A204.1 (cell line): ENCODE data around the gene FOS.
"Not testable (repeated sequence)": the region's sequence is repeated elsewhere in the genome, so short reads cannot be mapped to it uniquely, and the experiment has no call there.

Source experiments
- FAIRE-seq: peaks from 2 replicates; lab custom pipeline; 2012; peaks lifted over from hg19 to GRCh38; lab: Jason Lieb, UNC

FOS gene

GRCh38 chr14:75278422-75279152 lies at the start of gene FOS:
Gene FOS, plus strand, starts transcription at chr14:75278828. Its CDS starts 155 bp downstream, at chr14:75278983.
- no peak for FAIRE-seq

DNA sequence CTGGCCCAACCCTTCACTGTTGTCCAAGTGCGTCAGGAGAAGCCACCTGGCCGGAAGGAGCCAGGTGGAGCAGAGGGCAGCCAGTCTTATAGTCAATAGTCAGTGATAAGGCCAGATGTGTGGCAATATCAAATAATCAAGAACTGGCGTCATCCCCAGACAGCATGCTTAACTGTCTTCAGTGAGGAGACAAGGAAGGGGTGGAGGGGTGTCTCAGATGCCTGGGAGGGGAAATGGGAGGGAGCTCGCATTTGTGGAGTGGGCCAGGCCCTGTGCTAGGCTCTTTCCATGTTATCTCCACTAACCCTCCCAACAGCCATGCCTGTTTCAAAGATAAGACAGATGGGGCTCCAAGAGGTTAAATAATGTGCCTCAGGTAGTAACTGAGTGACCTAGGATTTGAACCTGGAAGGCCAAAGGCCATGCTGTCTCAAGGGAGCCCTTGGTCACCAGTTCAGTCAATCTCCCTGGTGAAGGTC lies 48.9 kb upstream of the FOS start:
- FAIRE-seq = no peak

DNA sequence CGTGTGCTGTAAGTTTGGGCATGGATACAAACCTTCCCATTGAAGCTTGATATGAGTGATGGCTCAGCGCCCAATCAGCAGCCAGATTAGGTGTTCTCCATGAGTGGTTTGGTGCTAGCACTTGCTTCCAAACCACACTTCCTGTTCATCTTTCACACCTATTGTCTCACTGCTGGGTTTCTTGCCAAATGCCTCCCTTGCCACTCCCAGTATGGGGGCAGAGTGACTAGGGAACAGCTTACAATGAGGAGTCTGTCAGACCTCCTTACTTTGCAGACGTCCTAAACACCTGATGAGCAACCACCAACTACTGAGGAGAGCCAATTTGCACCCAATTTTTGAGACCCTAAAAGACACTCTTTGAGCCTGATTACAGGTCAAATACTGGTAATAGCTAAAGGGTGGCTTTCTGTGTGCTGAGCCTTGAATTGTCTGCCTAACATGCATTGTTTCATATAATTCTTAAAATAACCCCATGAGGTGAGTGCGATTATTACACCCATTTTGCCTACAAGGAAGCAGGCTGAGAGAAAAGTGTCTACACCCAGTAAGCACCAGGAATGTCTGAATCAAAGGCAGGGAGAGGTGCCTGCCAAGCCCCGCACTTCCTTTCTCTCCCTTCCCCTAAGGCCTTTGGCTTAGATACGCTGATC lies 48.4 kb upstream of the FOS start:
- FAIRE-seq = no peak

DNA sequence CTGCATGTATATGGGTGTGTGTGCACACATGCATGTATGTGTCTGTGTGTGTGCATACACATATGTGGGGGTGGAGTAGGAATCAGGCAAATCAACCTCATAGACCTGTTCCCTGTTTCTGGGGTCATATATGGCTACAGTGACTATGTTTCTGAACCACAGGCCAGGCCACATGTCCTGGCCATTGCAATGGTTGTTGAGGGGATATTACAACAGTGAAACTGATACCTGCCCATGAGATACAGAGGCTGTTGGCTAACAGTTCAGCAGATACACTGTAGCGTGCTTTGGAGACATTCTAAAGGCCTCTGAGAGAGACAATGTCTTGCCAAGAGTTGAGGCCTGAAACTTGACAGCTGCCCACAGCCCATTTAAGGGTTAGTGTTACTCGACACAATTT lies 47.3 kb upstream of the FOS start:
- FAIRE-seq = no peak

- no peak for FAIRE-seq
Observed at GRCh38 chr14:75232191-75232590, 46.4 kb upstream of the FOS start.

- no peak for FAIRE-seq
Observed at GRCh38 chr14:75232597-75232996, 46.0 kb upstream of the FOS start.

DNA sequence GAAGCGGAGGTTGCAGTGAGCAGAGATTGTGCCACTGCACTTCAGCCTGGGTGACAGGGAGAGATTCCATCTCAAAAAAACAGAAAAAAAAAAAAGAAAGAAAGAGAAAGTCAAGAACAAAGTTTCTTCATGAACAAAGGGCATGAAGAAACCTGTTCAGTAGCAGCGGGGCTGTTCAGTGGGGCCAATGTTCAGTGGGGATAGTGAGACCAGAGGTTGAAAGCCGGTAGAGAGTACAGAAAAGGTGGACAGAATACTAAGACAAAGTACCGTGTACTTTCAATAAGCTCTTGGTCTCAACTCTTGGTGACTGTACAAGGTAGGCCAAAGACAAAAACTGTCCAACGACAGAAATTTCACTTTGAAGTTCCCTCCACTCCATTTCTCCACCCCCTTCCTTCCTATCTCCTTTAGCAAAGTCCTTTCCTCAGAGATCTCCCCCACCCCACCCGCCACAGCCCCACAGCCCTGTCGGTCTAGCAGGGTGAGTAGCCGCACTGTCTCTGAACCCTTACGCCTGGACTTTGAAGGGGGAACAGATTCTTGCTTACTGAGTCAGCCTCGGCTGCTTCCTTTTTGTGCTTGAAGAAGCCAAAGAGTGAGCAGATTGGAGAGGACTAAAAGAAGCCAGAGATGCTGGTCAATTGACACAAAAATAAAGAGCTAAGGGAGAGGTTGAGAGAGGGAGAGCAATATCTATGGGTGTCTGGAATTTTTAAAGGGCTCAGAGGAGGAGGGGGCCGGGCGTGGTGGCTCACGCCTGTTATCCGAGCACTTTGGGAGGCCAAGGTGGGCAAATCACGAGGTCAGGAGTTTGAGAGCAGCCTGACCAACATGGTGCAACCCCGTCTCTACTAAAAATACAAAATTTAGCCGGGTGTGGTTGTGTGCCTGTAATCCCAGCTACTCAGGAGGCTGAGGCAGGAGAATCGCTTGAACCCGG lies 44.2 kb upstream of the FOS start:
- FAIRE-seq = no peak

GRCh38 chr14:75235198-75235597 lies 43.4 kb upstream of the FOS start:
- not testable (repeated sequence) for FAIRE-seq

DNA sequence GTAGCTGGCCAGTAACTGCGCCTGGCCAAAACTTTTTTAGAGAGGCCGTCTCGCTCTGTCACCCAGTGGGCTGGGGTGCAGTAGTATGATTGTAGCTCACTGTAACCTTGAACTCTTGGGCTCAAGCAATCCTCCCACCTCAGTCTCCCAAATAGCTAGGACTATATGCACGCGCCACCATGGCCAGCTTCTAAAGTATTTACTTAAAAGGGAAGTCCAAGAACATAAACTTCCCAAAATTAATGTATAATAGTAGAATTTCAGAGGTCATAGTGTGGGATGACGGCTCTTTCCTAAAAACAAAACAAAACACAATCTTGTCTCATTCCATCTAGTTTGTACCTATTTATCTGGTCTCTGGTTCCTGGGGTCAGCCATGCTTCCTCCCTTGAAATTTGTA lies 42.2 kb upstream of the FOS start:
- FAIRE-seq = no peak

DNA sequence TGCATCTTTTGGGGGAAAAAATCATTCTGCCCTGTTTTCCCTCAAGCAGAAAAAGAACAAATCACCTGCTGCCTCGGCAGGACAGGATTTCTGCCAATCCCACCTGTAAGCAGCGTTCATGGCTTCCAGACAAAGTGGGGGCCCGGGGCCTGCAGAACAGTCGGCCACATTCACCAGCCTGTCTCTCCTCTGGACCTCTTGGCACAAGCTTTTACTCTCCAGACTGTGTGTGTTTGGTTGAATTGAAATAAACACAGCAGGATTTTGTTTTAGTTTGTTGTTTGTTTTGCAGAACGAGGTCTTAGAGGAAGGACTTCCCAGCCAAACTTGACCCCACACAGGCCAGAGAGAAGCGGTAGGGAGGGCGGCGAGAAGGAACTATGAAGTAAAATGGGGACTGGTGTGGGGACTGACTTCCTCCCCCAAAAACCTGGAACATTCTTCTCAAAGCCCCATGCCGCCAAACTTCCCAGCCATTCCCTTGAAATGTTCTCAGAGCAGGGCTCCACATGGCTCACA lies 41.7 kb upstream of the FOS start:
- FAIRE-seq = no peak

- FAIRE-seq = no peak
Observed at GRCh38 chr14:75238756-75239455, 39.7 kb upstream of the FOS start.

DNA sequence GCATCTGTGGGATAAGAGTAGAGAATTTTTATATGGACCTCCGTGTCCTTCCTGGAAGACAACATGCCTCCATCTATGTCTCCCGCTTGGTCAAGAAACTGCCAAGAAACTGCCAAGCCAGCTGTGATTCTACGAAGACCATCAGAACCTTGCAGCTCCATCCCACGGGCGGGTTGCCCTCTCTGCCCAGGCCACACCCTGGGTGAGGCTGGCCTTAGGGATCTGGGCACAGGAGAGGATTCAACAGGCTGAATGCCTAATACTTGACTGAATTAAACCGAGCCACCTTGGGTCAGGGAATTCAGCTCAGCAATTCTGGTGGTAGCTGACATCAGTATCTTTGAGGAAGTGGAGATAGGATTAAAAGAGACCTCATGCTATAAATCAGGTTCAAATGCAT lies 37.8 kb upstream of the FOS start:
- FAIRE-seq = no peak

GRCh38 chr14:75242546-75243273 lies 35.9 kb upstream of the FOS start:
- no peak for FAIRE-seq

DNA sequence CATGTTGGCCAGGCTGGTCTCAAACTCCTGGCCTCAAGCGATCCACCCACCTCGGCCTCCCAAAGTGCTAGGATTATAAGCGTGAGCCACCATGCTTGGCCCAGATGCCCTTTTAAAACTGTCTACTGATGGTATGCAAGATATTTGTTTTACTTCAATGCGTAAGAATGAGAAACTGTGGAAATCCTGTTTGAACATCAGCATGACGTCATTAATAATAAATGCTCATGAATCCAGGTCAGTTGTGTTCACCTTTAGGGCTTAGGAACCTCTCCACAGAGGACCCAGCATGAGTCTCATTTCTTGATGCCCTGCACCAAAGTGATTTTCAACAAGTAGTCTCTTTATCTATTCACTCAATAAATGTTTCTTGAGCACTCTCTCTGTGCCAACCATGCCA lies 34.5 kb upstream of the FOS start:
- FAIRE-seq = no peak

GRCh38 chr14:75246546-75247285 lies 31.9 kb upstream of the FOS start:
- FAIRE-seq = no peak

- no peak for FAIRE-seq
Observed at GRCh38 chr14:75247286-75247922, 31.2 kb upstream of the FOS start.

GRCh38 chr14:75247939-75248338 lies 30.7 kb upstream of the FOS start:
- FAIRE-seq = no peak

DNA sequence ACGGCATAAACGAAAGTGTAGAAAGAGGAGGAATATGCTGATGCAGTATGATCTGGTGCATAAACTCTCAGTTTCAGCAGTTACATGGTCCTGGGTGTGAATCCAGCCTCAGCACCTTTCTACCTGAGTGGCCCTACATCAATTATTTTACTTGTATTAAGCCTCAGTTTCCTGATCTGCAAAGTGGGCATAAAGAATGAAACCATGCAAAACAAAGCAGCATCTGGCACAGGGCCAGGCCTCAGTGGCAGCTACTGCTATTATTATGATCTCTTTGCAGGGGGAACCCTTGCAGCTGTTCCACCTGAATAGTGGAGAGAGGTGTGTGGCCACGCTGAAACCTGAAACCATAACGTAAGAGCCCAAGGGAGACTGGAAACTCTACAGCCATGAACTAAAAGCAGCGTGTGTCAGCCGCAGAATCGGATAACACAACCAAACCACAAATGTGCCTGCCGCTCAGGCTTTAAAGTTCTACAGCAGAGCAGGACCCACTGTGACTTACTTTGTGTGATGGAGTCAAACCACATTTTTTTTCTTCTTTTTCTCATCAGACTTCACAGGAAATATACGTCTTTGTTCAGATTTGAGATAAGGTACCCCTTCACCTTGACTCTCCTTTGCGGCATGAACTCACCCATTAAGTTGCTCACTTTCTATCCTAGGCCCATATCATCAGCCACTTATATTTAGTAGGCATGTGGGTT lies 29.2 kb upstream of the FOS start:
- no peak for FAIRE-seq

DNA sequence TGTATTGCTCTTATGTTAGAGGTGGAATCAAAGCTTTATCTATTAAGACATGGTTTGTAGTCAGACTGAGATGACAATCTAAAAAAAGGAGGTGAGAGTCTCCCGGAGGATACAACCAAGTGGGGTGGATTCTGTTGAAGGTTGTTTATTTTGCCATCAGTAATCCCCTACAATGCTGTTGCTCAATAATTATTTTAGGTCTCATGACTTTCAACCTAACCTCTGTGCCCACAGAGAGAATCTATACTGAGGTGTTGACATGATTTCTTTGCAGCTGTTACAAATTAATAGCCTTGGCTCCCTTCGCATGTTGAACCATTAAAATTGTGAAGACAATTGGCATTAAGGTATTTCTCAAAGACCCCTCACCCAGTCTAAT lies 28.7 kb upstream of the FOS start:
- FAIRE-seq = no peak
